Measurements from ENCODE around the gene PRKAG3.
A peak's percentile ranks its signal among the peaks of the same experiment; 100 is the strongest.

The PRKAG3 gene

DNA sequence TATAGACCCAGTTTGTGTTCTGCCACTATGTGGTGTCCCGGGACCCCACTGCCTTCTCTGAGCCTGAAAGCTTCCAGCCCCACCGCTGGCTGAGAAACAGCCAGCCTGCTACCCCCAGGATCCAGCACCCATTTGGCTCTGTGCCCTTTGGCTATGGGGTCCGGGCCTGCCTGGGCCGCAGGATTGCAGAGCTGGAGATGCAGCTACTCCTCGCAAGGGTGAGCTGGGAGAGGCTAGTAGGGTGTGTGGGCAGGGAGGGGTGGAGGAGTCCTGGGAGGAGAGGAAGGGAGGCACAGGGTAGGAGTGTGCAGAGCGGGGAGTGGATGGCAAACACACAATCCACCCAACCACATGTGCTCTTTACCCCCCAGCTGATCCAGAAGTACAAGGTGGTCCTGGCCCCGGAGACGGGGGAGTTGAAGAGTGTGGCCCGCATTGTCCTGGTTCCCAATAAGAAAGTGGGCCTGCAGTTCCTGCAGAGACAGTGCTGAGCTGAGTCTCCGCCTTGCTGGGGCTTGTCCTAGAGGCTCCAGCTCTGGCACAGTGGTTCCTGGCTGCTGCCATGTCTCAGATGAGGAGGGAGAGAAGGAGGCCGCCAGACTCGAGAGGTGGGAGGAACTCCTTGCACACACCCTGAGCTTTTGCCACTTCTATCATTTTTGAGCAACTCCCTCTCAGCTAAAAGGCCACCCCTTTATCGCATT is 16.9 kb downstream of the PRKAG3 start:
- DNase-seq (ENCODE audit: low read depth, low spot score) = no peak

DNA sequence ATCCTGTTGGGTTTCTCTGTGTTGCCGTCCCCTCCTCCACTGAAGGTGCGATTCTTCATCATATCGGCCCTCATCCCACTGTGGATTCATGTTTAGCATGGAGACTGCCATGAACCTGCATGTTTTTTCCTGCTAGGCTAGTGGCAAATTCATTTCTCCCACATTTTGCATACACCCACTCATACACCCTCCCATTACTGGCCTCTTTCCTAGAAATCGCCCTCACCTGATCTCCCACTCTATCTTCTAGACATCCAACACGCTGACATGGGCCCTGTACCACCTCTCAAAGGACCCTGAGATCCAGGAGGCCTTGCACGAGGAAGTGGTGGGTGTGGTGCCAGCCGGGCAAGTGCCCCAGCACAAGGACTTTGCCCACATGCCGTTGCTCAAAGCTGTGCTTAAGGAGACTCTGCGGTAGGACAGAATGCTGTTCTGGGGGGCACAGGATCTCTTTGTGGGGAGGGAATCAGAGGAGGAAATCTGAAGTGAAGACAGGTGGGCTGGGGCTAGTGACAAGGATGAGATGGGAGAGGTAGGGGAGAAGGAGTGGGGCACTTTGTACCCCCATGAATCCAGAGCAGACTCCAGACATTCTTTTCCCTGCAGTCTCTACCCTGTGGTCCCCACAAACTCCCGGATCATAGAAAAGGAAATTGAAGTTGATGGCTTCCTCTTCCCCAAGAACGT is 17.7 kb downstream of the PRKAG3 start:
- DNase-seq (ENCODE audit: low read depth, low spot score) = no peak

GRCh38 chr2:218812861-218813260 is 18.7 kb downstream of the PRKAG3 start:
- DNase-seq (ENCODE audit: low read depth, low spot score) = no peak

GRCh38 chr2:218812096-218812815 is 19.3 kb downstream of the PRKAG3 start:
- no peak for DNase-seq (ENCODE audit: low read depth, low spot score)

DNA sequence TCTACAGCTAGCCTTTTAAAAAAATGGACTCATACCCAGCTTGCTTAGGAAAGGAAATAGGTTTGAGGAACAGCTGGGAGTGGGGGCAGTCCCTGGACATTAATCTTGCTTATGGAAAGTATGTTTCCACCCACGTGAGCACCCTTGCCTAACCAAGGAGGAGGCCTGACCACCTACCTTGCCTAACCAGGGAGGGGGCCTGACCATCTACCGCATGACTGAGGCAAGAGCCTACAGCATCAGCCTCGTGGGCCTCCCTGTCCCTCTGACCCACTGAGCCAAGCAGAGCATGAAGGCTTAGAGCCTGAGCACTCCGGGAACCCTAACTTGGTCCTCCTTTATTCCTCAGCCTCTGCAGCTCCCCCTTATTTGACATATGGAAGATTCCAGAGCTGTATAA is 20.2 kb downstream of the PRKAG3 start:
- DNase-seq (ENCODE audit: low read depth, low spot score) = no peak

- DNase-seq (ENCODE audit: low read depth, low spot score) = no peak
These were observed 21.3 kb downstream of the PRKAG3 start for GRCh38 chr2:218810256-218810655.

GRCh38 chr2:218809515-218809914 is 22.1 kb downstream of the PRKAG3 start:
- no peak for DNase-seq (ENCODE audit: low read depth, low spot score)

GRCh38 chr2:218807626-218808025 is 24.0 kb downstream of the PRKAG3 start:
- DNase-seq (ENCODE audit: low read depth, low spot score) = no peak

GRCh38 chr2:218806346-218806978 is 25.1 kb downstream of the PRKAG3 start:
- DNase-seq (ENCODE audit: low read depth, low spot score) = peak; percentile 97

DNA sequence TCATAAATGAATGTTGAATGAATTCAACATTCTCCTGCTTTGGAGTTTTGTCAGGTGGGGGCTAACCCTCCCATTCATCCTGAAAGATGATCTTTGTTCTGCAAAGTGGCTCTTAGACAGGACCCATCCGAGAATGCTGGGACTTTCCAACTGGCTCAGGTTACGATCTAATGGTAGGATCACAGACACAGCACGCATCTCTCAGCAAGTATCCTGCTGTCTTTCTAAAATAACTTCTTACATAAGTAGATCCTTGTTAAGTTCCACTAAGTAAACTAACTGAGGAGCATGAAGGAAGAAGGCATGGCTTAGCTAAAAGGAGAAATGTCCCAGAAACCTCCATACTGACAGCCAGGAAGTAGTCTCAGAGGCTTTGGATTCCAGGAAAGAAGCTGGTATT is 26.0 kb downstream of the PRKAG3 start:
- peak; percentile 74 for DNase-seq (ENCODE audit: low read depth, low spot score)

DNA sequence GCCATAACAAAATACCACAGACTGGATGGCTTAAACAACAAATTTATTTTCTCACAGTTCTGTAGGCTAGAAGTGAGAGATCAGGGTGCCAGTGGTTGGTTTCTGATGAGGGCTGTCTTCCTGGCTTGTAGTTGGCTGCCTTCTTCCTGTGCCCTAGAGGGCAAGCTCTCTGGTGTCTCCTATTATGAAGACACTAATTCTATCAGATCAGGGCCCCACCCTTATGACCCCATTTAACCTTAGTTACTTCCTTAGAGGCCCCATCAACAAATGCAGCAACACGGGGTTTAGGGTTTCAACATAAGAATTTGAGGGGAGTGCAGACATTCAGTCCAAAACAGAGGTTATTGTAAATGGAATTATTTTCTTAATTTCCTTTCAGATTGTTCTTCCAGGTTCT is 26.8 kb downstream of the PRKAG3 start:
- DNase-seq (ENCODE audit: low read depth, low spot score) = no peak

DNA sequence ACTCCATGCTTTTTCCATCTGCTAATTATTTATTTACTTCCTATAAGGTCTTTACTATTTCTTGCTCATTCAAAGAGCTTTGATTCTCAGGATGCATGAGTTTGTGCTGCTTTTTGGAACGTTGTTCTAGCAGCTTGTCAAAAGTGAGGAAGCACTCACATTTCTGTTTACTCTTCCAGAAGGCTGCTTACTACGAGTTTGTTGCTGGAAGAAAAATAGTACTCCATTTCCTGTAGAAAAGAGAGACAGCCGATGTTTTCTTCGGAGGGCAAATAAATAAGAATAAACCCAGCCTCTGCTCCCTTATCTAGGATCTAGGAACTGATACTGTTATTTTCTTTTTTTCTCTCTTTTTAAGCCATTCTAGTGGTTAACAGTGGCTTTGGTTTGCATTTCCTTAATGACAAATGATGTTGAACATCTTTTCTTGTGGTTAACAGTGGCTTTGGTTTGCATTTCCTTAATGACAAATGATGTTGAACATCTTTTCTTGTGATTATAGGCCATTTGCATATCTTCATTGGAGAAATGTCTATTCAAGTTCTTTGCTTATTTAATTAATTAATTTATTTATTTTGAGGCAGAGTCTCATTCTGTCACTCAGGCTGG is 29.1 kb downstream of the PRKAG3 start:
- no peak for DNase-seq (ENCODE audit: low read depth, low spot score)

GRCh38 chr2:218799990-218800389 is 31.6 kb downstream of the PRKAG3 start:
- no peak for DNase-seq (ENCODE audit: low read depth, low spot score)

DNA sequence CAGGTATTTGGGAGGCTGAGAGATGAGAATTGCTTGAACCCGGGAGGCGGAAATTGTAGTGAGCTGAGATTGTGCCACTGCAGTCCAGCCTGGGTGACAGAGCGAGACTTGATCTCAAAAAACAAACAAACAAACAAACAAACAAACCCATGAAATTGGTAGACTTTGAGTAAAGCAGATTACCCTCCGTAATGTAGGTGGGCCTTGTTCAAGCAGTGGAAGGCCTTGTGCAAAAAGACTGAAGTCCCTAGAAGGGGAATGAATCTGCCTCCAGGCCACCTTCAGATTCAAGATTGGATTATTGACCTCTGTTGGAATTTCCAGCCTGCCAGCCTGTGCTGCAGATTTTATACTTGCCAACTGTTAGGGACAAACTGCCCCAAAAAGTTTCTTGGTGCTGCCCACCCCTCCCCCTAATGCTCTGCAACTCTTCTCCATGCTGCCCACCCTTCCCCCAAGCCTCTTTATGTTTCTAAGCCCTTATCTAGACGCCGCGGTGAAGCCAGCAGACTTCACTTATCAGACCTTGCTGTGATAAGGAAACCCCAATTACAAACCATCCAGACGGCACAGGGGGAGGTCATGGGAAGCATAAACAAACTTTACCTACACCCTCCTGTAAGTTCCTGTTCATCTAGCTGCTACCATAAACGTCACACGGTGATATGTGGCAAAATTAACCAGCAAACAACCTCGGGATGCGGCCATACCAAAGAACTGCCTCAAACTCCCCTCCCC is 32.7 kb downstream of the PRKAG3 start:
- DNase-seq (ENCODE audit: low read depth, low spot score) = no peak

DNA sequence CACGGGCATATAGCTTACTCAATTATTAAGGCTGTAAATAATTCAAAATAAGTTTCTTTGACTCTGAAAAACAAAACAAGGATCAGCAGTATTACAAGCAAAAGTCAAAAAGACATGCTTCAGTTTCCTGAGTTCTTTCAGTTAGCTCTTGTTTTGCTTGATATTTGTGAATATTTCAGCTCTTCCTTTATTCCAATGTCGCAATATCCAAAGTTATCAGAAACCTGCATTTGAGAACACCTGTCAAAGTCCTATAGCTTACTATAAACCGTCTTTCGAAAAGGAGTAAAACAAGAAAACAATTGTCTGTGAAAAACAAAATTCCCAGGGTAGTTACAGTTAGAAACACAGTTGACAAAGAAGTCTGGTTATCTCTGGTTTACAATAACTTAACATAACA is 34.9 kb downstream of the PRKAG3 start:
- no peak for DNase-seq (ENCODE audit: low read depth, low spot score)

DNA sequence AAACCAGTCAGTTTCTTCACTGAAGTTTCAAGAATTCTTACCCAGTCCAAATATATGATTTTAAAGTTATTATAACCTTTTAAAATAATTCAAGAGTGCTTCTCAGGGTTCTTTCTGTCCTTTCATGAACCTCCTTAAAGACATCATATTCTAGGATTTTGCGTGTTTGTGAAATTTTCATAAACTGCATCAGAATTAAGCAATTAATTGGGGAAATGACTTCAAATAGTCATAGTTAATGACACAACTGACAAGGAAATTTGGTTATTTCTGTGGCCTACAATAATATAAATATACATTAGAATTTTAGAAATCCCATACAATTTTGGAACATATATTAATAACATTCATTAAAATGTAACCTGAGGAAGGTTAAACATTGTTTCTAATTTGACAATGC is 39.2 kb downstream of the PRKAG3 start:
- no peak for DNase-seq (ENCODE audit: low read depth, low spot score)

DNA sequence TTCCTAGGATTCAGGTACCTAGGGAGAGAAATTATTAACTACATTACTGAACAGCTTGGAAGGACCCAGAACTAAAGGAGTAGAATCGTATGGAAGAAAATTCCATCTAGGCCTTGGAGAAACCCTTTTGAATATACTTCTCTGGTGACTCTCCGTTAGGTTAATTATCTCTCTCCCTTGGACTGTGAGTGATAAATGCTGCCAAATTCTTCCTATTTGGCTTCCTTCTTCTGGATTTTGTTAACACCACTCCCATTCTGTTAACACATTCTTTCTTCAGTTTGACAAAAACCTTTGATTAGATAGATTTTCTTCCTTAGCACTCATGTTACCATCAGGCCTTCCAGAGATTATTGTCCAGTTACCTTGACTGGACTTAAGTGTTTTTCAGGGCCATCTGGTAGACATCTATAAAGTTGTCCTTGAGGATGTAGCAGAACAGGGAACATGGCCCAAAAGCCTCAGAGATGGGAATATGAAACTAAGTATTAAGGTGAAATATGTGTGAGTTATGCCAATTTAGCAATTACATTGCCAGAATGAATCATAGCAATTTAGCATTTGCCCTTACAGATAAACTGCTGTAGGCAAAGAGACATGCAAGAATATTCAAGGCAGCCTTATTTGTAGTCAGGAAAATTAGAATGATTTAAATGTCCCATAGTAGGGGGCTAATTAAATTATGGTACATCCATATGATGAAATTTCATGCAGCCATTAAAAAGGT is 42.9 kb downstream of the PRKAG3 start:
- no peak for DNase-seq (ENCODE audit: low read depth, low spot score)

DNA sequence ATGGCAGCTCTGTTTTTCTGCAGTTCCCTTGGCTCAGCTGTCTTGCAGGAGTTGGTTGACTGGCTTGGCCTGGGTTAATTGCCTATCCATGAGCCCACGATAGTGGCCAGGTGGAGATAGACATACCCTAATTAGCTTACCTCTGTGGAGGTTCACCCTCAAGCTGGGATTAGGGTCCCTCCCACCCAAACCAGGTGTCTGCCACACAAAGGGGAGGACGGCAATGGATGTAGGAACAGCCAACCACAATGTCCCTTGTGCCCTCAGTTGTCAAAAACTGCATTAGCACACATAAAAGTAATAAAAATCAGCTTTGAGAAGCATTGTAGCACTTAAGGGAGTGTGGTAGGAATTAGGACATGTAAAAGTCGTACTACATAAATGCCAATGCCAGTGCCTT is 45.5 kb downstream of the PRKAG3 start:
- no peak for DNase-seq (ENCODE audit: low read depth, low spot score)

DNA sequence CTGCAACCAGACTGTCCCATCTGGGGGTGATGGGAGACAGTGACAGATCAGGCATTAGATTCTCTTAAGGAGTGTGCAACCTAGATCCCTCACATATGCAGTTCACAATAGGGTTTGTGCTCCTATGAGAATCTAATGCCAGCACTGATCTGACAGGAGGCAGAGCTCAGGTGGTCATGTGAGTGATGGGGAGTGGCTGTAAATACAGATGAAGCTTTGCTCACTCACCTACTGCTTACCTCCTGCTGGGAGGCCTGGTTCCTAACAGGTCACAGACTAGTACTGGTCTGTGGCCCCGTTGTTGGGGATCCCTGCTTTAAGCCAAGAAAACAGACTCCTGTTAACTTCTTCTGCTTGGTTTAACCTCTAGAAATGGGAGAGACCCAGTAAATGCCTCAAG is 46.5 kb downstream of the PRKAG3 start:
- no peak for DNase-seq (ENCODE audit: low read depth, low spot score)

DNA sequence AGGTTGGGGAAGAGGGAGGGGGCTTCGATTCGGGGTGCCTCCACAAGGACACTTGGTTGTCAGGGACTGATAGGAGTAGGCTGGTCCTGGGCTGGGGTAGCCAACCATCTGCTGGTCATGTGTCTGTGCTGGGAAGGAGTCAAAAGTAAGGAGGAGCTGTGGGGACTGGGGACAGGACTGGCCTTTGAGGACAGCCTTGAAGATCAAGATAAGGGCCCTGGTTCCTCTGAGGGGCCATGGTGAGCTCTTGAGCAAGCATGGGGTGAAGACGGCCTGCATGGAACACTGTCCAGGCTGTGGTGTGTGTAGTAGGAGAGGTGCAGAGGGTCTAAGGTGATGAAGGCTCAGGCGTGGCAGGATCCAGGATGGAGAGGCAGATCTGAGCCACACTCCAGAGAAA is 47.9 kb downstream of the PRKAG3 start:
- DNase-seq (ENCODE audit: low read depth, low spot score) = no peak

DNA sequence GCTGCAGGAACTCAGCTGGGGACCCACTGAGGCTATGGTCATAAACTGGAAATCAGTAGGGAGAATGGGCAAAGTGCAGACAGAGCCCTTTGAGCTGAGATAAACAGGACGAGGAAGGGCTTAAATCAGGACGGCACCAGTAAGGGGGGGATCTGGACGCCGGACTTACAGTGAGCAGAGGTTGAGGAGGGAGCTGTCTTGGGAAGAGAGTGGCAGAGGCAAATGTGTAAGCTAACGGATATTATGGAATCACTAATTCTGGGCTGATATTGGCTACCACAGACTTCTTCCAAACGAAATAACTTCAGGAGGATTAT is 49.1 kb downstream of the PRKAG3 start:
- no peak for DNase-seq (ENCODE audit: low read depth, low spot score)

All from smooth muscle cell of the brain vasculature (primary cell).